HFF-Myc (cell line): ENCODE results near the gene SLC35F2.

Experiments used
- DNase-seq: peaks from one replicate; pipeline ENCODE4 v3.0.0-alpha.2; 2011; ENCODE audit warnings: low read depth; ENCODE audit errors: extremely low read depth
- H3K4me3 ChIP-seq: replicated peaks from 2 replicates; pipeline ENCODE4 v1.5.1; 2011; ENCODE audit warnings: low read depth, mild to moderate bottlenecking, control low read depth, low read length
- TF ChIP-seq, protein P1 (sequence below): IDR thresholded peaks from 2 replicates; pipeline ENCODE4 v1.5.1; 2012; ENCODE audit warnings: mild to moderate bottlenecking, low read depth, low read length, control low read depth; ENCODE audit errors: missing control alignments

SLC35F2 gene

DNA sequence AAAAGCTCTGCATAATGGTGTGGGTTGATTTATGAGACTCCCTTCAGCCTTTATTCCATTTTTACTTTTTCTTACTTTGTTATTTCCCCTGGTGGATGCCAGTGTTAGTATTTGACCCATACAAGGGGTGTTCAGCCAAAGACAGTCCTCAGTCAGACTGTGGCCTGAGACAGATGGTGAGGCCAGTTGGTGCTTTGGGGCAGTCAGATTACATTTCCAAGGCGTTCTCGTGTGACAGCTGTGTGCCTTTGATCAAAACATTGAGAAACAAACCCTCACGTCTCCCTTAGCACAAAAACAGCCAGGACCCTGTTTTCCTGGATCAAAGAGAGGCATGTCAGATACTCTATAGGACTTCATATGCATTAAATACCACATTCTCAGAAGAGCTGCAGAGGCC is 115.4 kb downstream of the SLC35F2 start:
- TF ChIP-seq, protein P1, sequence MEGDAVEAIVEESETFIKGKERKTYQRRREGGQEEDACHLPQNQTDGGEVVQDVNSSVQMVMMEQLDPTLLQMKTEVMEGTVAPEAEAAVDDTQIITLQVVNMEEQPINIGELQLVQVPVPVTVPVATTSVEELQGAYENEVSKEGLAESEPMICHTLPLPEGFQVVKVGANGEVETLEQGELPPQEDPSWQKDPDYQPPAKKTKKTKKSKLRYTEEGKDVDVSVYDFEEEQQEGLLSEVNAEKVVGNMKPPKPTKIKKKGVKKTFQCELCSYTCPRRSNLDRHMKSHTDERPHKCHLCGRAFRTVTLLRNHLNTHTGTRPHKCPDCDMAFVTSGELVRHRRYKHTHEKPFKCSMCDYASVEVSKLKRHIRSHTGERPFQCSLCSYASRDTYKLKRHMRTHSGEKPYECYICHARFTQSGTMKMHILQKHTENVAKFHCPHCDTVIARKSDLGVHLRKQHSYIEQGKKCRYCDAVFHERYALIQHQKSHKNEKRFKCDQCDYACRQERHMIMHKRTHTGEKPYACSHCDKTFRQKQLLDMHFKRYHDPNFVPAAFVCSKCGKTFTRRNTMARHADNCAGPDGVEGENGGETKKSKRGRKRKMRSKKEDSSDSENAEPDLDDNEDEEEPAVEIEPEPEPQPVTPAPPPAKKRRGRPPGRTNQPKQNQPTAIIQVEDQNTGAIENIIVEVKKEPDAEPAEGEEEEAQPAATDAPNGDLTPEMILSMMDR = no peak
- H3K4me3 ChIP-seq = no peak overlapping the region
- DNase-seq = no peak

DNA sequence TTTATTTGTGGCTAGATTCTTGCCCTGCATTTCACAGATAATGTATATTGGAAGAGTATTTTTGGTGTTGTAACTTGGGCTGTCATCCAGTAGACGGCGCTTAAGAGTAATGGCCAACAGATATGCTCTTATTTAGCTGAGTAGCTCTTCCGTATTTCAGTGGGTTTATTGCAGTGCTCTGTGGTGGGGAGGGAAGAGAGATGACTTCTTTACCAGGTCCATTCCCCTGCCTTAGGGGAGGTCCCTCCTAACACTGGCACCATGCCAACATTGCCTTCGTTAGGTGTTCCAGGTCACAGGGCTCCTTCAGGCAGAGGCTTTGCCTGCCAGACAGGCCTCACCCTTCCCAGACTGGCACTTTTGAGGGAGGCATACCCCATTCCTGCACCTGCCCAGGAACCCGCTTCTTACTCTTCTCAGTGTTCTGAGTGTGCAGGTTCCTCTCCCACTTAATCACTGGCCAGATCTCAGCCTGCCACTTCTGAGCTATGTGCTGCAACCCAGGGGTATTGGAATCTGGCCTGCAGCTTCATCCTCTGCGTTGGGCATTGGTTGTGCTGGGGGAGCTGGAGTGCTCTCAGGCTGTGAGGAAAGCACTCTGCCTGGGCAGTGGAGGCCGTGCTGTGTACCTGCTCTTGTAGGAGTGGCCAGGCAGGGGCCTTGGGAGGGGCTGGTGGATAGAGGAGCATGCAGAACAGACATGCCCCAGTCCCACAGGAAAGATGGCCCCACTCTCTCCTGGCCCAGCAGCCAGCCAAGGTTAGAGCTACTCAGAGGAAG is 117.4 kb downstream of the SLC35F2 start:
- peak; percentile 19 for DNase-seq
- H3K4me3 ChIP-seq = no peak overlapping the region
- TF ChIP-seq, protein P1 = peak; percentile 66
